Kidney glomerular epithelial cell (primary cell): Measurements from ENCODE around the gene TMEM221.
"Not testable (repeated sequence)": the region's sequence is repeated elsewhere in the genome, so short reads cannot be mapped to it uniquely, and the experiment has no call there.

Source experiments
- DNase-seq: peaks from one replicate; lab custom pipeline; 2025; lab: John Stamatoyannopoulos, UW

Gene TMEM221

DNA sequence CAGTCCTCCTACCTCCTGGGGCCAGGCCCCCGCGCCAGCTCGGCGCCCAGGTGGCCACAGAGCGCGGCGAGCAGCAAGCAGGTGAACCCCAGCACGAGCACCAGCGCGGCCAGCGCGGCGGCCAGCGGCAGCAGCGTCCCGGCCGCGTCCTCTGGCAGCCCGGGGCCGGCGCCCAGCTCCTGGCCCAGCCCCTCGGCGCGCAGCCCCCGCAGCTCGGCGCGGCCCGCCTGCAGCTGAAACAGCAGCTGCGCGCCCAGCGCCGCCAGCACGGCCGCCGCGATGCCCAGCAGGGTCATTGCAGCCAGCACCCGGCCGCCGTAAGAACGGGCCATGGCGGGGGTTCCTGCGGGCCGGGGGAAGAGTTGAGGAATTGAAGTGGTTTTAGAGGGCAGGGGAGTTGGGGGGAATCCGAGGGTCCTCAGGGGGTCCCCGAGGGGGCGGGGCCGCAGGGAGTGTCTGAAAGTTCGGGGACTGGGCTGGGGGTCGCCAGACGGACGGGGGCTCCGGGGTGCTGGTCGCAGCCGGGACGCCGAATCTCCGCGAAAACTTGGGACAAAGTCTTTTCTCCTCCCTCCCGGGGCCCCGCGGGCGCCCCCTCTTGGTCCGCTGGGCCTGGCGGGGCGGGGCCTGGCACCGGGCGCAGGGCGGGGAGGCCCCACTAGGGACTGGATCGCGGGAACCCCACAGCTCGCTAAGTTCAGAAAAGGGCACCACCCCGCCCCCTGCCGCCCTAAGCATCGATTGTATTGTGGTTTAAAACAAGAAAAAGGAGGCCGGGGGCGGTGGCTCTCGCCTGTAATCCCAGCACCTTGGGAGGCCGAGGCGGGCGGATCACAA lies at the start of gene TMEM221:
Gene TMEM221 (minus strand): TSS at position 538 of the 837 bp plus-strand sequence. CDS start 206 bp downstream, at position 332.
- no peak for DNase-seq

DNA sequence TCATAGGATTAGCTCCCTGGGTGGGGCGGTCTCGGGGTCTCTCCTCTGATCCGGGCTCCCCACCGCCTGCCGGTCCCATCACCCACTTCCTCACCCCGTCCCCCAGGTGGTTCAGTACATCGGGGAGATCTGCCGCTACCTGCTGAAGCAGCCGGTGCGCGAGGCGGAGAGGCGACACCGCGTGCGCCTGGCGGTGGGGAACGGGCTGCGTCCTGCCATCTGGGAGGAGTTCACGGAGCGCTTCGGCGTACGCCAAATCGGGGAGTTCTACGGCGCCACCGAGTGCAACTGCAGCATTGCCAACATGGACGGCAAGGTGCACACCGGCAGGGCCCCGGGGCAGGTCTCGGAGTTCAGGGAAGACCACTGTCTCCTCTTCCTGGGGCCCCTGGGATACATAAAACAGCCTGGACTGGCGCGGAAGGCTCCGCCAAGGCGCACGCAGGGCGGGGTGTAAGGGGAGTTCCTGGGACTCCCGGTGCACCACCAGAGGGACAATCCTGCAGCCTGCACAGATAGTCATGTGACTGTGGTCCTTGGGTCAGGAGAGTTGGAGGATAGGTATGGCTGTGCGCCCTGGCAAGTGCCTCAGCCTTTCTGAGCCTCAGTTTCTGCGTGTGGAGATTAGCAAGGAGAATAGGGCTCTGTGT lies 48.8 kb upstream of the TMEM221 start:
- no peak for DNase-seq

DNA sequence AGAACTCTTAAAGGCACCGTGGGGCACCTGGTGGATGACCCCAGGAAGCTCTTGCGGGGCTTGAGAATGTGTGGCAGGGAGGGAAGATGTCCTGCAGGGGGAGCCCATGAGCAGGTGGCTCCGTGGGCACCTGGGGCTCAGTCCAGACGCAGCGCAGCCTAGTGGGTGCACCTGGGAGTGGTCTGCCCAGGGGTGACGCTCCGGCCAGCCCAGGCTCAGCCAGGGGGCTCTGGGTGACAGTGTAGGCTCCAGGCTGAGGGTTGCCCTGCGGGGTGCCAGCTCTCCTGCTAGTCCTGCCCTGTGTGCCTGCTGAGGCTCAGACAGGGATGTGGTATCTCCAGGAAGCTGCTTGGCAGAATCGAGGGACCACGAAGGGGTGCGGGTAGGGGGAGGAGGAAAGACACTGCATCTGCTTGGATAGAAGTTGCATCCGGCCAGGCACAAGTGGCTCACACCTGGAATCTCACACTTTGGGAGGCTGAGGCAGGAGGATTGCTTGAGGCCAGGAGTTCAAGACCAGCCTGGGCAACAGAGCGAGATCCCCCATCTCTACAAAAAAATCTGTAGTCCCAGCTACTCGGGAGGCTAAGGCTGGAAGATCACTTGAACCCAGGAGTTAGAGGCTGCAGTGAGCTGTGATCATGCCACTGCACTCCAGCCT lies 48.0 kb upstream of the TMEM221 start:
- DNase-seq = peak; percentile 35

DNA sequence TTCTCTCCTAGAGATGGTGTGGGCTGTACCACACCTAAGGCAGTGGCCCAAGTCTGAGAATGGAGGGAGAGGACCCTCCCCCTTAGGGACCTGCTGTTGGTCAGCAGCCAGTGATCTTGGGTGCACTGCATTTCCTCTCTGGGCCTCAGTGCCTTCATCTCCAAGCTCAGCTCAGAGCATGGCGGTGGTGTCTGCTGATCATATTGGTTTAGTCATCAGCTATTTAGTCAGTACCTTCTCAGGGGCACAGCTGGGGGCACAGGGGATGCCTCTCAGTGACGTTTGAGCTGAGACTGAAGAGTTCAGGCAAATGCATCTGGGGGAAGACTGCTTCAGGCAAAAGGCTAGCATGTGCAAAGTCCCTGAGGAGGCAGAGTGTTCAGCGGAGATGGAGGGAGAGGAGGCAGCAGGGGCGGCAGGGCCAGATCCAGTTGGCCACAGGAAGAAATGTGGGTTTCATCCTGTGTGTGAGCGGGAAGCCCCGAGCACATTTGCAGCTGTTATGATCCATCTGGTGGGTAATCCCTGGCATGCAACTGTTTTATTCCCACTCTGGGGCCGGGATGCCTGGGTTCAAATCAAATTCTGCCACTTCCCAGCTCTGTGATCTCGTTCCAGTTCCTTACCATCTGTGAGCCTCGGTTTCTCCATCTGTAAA lies 47.3 kb upstream of the TMEM221 start:
- no peak for DNase-seq

DNA sequence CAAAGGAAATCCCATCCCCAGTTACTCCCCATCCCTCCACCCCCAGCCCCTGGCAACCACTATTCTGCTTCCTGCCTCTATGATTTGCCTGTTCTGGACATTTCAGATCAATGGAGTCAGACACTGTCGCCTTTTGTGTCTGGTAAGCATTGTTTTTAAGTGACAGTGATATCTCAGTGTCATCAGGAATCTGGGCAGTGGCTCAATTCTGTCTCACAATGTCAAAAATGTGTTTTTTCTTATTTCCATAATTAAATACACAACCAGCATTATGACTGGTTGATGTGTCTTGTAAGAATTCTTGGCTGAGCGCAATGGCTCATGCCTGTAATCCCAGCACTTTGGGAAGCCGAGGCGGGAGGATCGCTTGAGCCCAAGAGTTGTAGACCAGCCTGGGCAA lies 42.8 kb upstream of the TMEM221 start:
- no peak for DNase-seq

- no peak for DNase-seq
These were observed 41.9 kb upstream of the TMEM221 start for GRCh38 chr19:17490411-17490810.

DNA sequence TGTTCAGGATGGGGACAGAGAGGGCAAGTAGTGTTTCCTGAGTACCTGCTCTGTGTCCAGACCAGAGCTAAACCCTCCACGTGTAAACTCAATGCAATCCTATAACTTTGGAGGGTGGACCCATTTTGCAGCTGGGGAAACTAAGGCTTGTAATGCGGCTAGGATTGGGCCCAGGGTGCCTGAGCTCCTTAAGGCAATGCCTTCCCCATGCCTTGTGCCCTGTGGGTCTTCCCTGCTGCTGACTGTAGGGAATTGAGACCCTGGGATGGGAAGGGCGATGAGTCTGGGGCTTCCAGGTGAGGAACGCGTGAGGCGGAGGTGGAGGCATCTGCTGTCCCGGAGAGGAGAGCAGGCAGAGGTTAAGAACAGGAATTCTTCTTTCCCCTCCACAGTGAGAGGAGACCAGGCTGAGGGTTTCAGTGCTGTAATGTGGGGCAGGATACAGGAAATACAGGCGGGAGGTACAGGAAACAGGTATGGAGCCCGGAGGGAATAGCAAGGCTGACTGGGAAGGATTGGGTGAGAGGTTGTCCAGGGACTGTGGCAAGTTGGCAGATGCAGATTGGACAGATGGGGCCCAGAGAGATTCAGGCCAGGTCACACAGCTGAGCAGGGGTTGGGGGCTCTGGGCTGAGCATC lies 41.0 kb upstream of the TMEM221 start:
- no peak for DNase-seq

DNA sequence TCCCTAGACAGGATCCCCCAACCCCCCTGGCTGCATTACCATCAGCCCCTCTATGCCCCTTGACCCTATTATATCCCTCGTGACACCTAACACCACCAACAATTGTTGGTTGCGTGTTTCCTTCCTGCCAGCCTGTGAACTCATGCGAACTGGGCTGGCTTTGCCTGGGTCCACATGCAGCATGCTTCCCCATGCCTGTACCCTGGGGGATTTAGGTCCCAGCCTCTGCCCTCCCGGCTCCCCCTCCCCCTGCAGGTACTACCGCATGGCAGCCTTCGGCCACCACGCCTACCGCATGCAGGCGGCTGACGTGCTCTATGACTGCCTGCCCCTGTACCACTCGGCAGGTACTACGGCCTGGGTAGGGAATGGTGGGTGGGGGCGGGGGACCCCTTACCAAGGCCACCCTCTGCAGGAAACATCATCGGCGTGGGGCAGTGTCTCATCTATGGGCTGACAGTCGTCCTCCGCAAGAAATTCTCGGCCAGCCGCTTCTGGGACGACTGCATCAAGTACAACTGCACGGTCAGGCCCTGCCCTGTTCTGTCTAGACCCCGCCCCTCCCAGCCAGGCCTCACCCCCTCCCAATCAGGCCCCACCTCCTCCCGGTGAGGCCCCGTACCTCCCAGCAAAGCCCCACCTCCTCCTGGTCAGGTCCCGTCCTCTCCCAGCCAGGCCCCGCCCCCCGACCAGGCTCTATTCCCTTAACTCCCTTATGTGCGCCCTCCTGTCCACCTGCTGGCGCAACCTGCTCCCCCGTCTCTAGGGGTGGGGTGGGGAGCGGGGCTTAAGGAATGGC lies 40.3 kb upstream of the TMEM221 start:
- no peak for DNase-seq

GRCh38 chr19:17487284-17488121 lies 39.0 kb upstream of the TMEM221 start:
- DNase-seq = no peak

GRCh38 chr19:17486545-17487240 lies 38.2 kb upstream of the TMEM221 start:
- DNase-seq = no peak

DNA sequence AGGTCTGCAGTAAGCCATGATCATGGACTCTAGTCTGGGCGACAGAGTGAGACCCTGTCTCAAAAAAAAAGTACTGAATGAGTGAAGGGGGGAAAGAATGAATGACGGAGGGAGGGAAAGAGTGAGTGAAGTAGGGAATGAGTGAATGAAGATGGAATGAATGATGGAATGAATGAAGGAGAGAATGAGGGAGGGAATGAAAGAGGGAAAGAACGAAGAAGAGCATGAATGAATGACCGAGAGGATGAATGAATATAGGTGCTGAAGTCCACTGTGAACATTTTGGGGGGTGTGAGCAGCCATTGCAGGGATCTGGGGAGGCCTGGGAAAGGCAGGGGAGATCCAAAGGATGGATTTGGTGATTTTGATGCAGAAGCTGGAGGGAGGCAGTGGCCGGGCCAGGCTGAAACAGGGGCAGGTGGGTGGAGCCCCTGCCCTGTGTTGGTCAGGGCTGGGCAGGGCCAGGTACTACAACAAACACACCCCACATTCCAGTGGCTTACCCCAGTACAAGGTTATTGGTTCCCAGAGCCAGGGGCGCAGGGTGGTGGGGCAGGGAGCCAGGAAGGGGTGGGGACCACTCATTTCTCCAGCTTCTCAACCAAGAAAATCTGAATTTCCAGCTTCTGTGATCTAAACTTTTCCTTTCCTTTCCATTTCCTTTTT lies 36.2 kb upstream of the TMEM221 start:
- no peak for DNase-seq

DNA sequence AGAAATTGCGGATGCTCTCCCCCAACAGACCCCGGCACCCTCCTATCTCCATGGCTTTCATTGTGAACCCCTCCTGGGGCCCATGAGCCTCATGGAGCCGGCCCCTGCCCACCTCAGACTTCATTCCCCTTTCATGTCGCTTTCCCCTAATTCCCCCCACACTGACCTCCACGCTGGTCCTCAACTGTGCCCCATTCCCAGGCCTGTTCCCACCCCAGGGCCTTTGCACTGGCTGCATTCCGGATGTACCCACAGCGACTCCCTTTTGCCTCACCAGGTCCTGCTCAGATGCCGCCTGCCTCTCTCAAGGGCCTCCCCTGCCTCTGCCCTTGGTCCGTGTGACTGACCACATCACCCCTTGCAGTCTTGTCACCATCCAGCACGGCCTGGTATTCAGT lies 35.1 kb upstream of the TMEM221 start:
- no peak for DNase-seq

- no peak for DNase-seq
These were observed 34.6 kb upstream of the TMEM221 start for GRCh38 chr19:17482877-17483604.

- no peak for DNase-seq
These were observed 33.5 kb upstream of the TMEM221 start for GRCh38 chr19:17481986-17482385.

- DNase-seq = no peak
These were observed 30.9 kb upstream of the TMEM221 start for GRCh38 chr19:17479325-17479791.

DNA sequence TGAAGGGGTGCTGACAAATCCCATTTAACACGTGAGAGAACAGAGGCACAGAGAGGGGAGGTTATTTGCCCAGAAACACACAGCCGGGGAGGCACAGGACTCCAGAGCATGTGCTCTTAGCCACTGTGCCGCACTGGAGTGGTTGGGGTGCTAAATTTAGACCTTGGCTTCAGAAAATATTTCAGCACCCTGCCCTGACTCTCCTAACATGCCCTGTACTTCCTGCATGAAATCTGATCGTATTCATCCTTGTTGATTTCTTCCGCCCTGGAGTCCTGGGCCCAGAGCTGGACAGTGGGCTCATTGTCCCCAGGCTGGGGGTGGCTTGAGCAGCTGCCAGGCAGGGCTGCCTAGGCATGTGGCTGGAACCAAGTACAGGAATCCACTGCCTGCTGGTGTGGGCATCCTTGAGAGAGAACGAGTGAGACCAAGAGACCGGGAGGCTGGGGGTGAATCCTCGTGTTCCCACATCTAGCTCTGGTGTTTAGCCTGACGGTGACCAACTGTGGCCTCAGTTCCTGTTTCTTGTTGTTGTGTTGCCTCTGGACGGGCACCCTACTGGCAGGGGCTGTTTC lies 27.2 kb upstream of the TMEM221 start:
- DNase-seq = no peak

DNA sequence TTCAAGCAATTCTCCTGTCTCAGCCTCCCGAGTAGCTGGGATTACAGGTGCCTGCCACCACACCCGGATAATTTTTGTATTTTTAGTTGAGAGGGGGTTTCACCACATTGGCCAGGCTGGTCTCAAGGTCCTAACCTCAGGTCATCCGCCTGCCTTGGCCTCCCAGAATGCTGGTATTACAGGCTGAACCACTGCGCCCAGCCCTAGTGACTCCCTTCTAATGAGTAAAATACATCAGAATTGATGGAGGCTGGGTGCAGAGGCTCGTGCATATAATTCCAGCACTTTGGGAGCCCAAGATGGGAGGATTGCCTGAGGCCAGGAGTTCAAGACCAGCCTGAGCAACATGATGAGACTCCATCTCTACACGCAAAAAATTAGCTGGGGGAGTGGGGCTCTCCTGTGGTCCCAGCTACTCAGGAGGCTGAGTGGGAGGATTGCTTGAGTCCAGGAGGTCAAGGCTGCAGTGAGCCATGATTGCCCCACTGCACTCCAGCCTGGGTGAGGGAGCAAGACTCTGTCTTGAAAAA lies 26.6 kb upstream of the TMEM221 start:
- DNase-seq = not testable (repeated sequence)

- DNase-seq = no peak
These were observed 24.6 kb upstream of the TMEM221 start for GRCh38 chr19:17473041-17473440.
